ENCODE data around the gene ILDR2.

ILDR2 gene

DNA sequence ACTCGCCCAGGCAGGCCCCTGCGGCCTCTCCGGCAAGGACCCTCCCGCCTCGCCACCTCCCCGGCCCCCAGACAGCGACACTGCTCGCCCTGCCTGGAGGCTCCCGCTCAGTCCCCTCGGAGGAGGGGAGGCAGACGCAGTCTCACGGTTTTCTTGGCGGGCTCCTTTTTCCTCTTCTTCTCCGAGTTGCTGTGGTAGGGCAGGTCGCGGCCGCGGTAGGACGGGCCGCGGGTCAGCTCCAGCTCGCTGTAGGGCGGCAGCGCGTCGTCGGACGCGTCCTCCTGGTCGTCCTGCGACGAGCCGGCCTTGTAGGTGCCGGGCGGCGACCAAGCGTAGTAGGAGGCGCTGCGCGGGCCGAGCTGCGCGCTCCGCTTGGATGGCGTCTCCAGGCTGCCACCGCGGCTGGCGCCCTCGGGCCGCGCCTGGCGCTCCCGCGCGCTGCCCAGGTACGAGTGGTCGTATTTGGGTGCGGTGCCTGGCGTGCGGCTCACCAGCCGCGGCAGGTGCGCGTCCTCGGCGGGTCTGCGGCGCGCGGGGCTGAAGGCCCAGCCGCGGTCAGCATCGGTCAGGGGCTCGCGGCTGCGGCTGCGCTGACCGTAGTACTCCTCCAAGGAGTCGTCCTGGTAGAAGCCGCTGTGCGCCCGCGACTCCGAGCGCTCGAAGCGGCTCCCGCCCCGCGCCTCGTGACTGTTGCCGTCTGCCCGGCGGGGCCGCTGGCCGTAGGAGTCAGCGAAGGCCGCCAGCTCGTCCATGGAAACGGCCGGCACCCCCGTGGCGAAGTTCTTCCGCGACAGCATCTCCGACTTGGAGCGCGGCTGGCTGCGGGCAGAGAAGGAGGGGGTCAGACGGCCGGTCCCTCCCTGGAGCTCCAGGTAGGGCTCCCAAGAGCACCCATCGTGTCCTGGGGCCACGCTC is 54.5 kb downstream of the ILDR2 start:
- DNase-seq = peak; percentile 61

GRCh38 chr1:166918956-166919316 is 56.4 kb downstream of the ILDR2 start:
- no peak for DNase-seq

DNA sequence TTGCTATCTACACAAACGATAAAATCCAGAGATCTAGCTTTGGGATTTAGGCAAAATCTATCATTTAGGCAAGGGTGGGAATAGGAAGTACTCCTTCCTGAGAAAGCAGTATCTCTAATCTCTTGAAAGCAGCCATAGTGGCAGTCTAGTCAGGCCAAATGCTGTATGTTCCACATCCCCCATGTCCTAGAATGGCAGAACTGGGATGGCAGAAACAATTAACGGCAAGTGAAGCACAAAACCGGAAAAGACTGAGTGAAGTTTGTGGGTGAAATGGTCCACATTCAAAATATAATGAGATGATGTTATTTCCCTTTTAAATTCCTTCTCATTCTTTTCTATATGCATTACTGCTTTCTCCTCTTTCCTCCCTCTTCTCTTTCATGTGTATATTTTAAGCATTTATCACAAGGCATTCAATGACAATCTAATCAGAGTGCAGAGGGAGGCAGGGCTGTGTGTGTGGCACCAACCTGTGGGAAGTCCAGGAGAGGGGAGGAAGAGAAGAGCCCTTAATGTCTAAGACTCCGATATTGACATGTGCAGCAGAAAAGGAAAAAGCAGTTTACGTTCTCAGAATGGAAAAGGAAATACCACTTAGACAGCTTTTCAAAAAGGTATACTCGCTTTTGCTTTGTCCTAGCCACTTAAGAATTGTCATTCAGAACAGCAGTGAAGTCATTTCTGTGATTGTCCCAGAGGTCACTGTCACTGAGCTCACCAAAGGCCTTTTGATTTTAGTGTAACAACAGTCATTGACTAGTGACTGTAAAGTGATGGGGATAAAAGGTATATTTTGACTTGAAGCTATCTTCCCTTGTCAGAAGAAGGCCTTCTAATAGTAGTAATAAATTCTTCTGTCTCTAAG is 57.0 kb downstream of the ILDR2 start:
- DNase-seq = no peak

DNA sequence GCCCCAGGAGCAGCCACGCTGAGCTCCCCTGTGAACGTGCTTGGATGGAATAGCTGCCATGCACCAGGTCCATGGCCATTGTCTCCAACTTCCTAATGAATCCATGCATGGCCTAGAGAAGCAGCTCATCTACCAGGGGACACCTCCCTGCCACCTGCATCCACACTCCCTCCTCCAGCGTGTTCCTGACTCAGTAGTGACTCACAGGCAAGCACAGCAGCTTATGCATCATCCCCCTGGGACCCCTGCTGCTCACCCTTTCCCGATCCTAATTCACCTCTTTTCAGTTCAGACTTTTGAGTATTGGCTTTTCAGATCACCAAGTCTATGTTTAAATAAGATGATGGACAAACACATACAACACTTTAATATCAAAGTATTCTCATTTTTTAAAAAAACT is 59.4 kb downstream of the ILDR2 start:
- no peak for DNase-seq

DNA sequence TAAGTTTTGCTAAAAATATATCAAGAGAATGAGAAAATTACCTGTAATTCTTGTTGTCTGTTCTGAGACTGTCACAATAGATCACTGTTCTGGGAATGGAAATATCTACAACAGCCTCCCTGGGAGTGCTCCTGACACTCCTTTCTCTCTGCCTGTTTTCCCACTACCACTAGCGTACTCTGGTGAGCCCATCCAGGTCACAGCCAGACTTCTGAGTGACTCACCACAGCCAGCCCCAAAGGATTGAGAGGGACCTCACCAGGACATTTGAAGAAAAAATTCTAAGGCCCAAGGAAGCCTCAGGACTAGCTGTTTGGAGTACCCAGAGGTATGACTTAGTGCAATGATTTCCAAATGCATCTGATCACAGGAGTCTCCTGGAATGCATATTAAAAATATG is 60.3 kb downstream of the ILDR2 start:
- DNase-seq = no peak

GRCh38 chr1:166914111-166914510 is 61.2 kb downstream of the ILDR2 start:
- DNase-seq = no peak

DNA sequence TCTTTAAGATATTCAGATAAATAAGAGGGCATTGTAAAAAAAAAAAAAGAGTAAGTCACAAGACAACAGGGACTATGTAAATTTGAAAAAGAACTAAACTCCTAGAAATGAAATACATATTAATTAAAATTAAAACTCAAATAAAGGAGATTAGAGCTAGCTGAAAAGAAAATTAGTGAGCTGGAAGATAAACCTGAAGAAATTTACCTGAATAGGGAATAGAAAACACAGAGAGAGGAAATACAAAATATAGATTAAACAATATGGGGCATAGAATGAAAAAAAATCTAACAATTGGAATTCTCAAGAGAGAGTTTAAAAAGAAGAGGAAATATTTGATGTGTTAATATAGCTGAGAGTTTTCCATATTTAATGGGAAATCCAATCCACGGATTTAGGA is 63.7 kb downstream of the ILDR2 start:
- DNase-seq = no peak

GRCh38 chr1:166910396-166910994 is 64.8 kb downstream of the ILDR2 start:
- peak; percentile 96 for DNase-seq

GRCh38 chr1:166908942-166909341 is 66.4 kb downstream of the ILDR2 start:
- DNase-seq = no peak

DNA sequence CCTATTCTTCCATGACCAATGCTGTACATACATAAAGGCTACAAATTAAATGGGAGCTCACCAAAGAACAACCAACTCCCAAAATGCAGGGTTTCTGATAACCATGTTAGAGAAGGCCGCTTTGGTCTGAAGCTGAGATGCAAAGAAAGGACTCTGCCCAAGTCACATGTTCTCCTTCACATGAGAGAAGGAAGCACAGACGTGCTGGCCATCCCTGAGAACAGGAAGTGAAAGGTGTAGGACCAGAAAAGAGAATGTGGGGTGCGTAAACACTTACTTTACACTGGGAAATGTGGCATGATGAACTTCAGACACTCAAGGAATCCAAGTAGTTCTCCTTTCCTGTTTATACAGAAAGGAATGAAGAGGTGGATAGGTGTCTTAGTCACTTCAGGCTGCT is 67.6 kb downstream of the ILDR2 start:
- no peak for DNase-seq

DNA sequence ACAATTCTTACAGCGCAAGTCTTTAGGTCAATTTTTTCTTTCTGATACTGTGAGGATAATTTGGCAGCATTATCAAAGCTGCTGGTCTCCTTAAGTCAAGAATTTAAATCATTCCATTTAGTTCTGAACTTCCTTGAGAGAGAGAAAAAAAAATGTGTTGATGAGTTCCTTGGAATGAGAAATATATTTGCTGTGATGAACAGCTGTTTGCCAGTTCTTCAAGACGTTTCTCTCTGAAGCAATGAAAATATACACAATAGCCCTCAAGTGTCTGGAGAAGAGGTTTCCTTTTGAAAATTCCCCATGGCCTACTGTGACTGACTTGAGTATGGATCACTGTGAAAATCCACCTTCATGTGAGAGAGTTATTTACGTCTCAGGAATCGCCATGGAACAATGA is 68.3 kb downstream of the ILDR2 start:
- DNase-seq = no peak

DNA sequence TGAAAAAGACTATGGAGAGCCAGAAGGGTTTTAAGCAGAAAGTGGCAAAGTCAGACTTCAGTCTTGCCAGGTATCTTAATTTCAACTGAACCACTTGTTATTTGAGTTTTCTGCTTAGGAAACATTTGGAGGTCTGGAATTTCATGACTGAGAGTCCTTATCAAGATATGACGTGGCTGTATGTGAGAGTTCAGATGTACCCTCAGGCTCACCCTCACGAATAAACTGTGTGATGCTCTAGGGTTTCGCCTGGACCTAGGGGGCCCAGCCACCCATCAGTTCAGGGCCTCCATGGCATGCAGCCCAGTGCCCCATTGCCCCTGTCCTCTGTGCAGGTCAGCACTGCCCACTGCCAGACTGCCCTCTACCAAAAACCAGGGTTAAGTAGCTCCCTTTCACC is 68.7 kb downstream of the ILDR2 start:
- DNase-seq = no peak

DNA sequence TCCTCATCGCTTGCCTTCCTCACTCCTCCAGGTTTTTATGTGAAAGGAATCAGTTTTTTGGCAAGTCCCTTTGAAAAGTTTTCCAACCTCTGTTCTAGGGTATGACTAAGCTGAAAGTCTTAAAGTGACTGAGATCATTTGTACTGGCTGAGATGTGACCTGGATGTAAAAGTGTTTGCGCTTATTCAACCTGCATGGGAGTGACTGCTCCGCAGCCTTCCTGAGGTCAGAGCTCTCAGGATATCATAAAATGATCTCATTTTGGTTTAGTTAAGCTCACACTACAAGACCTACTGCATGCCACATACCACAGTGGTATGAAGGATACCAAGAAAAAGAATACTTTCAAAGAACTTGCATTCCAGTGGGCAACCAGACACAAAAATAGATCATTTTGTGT is 69.4 kb downstream of the ILDR2 start:
- no peak for DNase-seq

DNA sequence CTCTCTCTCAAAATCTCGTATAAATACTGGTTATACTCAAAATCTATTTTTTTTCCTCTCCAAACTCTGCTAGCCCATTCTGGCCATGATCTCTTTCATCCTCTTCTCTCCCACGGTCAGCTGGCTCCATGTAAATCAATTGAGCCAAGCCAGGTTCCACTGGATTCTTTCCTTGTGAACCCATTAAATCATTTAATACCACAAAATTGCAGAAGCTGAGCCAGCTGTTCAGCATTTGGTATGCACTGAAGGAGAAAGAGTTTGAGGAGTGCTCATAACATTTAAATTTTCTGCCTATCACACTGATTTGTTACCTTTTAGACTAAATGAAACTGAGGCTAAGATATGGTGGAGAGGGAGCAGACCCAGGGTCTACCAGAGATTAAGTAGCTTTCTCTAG is 70.2 kb downstream of the ILDR2 start:
- DNase-seq = no peak

GRCh38 chr1:166903232-166903631 is 72.1 kb downstream of the ILDR2 start:
- no peak for DNase-seq

GRCh38 chr1:166902279-166902678 is 73.1 kb downstream of the ILDR2 start:
- DNase-seq = no peak

- no peak for DNase-seq
Observed at GRCh38 chr1:166900987-166901386, 74.4 kb downstream of the ILDR2 start.

GRCh38 chr1:166899769-166900168 is 75.6 kb downstream of the ILDR2 start:
- no peak for DNase-seq

GRCh38 chr1:166895766-166896165 is 79.6 kb downstream of the ILDR2 start:
- no peak for DNase-seq

- DNase-seq = no peak
Observed at GRCh38 chr1:166889776-166890175, 85.6 kb downstream of the ILDR2 start.

- DNase-seq = peak; percentile 37
Observed at GRCh38 chr1:166888373-166889111, 86.8 kb downstream of the ILDR2 start.

- no peak for DNase-seq
Observed at GRCh38 chr1:166884971-166885370, 90.4 kb downstream of the ILDR2 start.

All from DMS53 (cell line).